Fibroblast of skin of left biceps (primary cell): Measurements from ENCODE around the gene ADRA2A.
A peak's percentile ranks its signal among the peaks of the same experiment; 100 is the strongest.

Experiments
- DNase-seq, 2 experiments: peaks; one replicate each; pipeline ENCODE4 v3.0.0-alpha.2; 2013; ENCODE audit warnings: low read depth in 2 of 2

The ADRA2A gene

DNA sequence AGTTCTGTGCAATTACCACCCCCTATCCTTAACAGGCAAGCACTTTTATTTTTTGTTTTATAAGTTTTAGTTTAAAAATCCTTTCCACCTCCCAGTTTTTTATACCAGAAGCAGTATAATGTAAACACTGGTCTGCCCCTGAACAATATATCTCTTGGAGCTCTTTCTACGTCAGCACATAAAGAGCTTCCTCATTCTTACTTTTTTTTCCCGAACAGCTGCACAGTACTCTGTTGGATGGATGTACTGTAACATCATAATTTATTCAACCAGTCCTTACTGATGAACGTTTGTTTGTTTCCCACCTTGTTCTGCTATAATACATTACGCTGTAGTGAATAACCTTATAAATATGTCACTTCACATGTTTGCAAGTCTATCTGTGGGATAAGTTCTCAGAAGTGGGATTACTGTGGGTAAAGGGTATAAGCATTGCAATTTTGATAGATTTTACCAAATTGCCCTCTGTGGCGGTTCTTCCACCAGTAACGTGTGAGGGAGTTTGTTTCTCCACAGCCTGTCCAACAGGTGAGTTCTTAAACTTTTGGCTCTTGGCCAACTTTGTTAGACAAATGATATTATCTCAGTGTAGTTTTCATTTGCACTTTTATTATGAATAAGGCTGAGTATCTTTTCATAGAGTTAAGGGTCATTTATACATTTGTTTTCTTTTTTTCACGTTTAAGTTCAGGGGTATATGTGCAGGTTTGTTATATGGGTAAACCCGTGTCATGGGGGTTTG lies 32.8 kb downstream of the ADRA2A start:
- DNase-seq = no peak

DNA sequence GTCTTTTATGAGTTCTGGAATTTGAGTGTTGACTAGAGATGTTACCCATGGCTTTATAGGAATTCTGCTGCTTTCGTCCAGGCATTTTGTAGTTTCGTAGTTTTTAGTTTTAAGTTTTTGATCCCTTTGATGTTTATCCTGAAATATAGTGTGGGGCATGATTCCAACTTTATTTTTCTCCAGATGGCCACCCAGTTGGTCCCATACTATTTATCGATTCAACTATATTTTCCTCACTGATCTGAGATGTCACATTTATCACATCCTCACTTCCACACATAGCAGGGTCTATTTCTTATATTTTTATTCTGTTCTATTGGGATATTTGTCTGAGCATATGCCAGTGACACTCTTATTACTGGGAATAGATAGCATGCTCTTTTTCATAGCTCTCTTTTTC lies 33.9 kb downstream of the ADRA2A start:
- DNase-seq = no peak

DNA sequence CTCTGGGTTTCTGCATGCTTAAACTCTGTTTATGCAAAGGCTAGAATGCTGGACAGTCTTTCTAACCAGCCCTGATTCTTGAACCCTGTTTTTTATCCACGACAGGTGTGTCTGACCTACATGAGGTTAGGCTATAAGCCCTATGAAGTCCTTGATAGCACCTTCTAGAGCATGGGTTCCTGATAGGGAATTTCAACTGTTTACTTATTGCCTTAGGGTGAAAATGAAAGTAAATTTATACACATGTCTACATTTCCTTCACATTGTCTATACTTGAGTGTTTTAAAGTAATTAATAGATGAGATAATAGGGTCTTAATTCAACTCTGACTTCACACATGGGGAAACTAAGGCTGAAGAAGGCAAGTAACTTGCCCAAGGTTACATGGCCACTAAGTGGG lies 35.5 kb downstream of the ADRA2A start:
- no peak for DNase-seq

GRCh38 chr10:111113238-111113960 lies 36.6 kb downstream of the ADRA2A start:
- DNase-seq = no peak

- DNase-seq = no peak
These were observed 37.3 kb downstream of the ADRA2A start for GRCh38 chr10:111113961-111114757.

DNA sequence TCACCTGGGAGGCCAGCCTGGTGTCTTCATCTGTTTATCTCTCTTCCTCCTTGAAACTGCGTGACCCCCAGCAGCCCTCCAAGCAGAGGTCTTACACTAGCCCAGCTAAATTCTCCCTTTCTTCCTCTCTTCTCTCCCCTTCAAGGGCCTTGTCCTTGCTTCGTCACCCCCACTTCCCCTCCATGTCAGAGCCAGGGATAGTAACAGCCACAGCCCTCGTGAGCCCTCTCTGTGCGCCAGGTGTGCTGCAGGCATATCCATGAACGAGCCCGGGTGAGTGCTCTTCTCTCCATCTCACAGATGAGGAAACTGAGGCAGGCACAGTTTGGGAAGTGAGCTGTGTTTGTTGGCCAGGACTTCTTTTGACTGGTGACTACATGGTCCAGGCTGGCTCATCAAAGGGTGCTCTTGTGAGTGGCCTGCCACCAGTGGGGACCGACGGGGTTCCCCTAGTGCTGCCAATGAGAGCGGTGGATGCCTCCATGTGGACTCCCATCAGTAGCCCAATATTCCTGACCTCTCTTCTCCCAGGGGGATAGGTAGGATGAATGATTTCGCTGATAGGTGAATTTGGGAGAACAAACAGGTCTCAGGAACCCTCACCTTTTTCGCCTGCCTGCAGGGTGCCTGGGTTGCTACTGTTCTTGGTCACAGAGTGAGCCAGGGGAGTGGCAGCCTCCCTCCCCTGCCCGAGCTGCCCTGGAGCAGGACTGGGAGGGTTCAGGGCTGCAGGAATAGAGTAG lies 38.1 kb downstream of the ADRA2A start:
- no peak for DNase-seq

DNA sequence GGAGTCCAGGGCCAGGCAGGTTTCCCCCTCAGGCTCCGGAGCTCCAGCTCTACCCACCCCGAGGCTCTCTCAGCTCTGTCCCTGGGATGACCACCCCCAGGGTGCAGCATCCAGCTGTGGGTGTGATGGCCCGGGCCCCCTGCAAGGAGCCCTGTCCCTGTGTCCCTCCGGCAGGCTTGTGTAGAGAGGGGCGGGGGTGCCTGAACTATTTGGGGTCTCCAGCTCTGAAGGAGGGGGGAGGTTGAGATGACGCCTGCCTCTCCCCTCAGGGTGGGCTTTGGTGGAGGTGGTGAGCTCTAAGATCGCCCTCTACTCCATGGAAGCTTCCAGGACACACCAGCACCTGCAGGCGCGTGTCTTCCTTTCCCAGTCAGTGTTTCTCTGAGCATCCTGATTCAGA lies 39.4 kb downstream of the ADRA2A start:
- DNase-seq = no peak

DNA sequence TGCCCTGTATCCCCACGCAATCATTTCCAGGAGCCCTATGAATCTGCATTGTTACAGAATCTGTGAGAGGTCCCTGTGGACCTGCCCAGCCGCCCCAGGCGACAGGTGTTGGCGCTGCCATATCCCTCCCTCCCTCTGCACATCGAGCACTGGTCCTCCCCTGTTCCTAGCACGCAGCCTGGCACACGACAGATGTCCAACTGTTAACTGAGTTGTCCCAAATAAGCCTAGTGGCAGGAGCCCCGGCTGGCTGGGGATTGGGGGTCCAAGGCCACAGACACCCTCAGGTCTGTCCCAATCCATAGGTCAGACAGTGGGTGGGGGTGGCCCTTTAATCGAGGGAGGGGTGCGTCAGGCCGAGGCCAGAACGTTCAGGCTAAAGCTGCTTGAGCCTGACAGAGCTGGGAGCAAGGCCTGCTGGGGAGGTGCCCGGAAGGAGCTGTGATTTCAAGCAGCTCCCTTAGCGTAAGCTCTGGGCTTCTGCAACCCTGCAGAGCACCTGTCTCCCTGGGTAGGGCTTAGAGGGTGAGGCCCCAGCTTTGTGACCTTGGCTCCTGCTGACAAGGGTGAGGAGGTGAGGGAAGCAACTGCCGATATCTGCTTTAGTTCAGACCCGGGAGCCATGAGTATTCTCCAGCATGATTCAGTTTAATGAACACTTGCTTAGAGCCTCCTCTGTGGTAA lies 40.1 kb downstream of the ADRA2A start:
- no peak for DNase-seq

DNA sequence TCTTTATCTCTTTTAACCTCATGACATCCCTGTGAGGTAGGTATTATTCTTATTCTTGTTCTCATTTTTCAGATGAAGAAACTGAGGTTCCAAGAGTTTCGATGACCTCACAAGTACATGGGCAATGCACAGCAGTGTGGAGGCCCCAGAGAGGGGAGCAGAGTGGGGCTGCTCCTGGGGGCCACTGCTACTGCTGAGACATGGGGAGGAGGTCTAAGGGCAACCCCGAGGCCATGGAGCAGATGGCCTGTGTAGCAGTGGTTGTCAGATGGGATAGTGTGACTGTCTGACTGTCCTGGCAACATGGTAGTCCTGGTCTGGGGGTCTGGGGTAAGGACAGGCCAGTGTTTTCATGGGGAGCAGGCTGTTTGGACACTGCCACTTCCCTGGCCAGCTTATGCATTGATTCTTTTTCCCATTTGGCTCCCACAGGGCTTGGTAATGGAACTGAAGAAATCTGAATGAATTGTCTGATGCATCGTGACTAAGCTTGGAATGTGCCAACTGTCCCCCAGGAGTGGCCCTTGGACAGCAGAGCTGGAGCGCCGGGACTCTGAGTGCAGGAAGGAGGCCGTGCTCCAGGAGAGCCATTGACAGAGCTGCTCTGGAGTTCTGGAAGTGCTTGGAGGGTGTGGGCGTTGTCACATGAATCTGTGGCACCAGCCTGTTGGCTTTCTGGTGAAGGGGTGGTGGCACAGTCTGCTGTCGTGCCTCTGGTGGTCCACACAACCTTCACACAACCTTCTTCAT lies 40.9 kb downstream of the ADRA2A start:
- no peak for DNase-seq

- DNase-seq = no peak
These were observed 41.9 kb downstream of the ADRA2A start for GRCh38 chr10:111118758-111119157.

DNA sequence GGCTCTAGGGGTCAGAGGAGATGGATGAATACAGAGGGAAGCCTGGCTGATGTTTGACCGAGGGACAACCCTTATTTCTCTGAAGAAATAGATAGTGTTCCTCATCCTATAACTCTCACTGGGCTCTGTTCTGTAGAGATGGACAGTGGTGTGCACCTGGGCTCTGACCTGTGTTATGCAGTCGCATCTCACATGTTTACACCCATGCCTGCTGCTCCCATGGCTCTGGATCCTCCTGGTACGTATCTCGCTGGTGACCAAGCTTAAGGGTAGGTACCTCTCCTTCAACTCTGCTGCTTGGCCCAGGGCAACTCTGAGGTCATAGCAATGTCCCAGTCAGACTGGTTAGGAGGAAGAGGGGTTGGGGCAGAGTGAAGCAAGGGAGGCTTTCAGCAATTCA lies 42.8 kb downstream of the ADRA2A start:
- DNase-seq = no peak

GRCh38 chr10:111122127-111122526 lies 45.3 kb downstream of the ADRA2A start:
- no peak for DNase-seq

DNA sequence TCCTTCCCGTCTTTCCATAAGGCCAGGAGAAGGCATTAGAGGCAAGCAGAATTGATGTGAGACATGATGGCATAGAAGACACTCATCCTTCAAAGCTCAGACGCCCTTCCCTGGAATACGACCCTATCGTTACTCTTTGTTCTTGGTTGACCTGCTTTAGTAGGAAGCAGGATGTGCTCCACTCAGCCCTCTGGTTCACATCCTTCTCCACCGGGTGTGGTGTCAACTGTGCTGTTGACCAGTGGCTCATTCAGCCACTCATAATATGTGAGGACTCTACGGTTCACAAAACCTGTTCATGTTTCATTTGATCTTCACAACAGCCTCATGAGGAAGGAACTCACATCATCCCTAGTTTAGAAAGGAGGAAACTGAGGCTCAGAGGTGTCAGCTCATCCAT lies 47.1 kb downstream of the ADRA2A start:
- no peak for DNase-seq

GRCh38 chr10:111125102-111125501 lies 48.3 kb downstream of the ADRA2A start:
- DNase-seq = no peak

DNA sequence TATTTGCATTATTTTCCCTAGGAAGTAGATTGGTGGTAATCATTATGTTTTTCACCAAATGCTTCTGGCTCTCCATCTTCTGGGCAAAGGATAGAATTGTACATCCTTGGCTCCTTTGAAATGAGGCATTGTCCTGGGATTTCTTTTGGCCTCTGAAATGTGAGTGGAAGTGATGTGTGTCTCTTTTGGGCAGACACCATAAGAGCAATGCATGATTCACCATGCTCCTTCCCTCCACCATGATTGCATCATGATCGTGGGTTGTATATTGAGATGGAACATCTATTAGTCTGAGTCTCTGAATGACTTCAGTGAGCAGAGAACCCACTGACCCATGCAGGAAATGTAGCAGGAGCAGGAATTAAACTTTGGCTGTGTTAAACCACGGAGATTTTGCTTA lies 49.2 kb downstream of the ADRA2A start:
- DNase-seq = peak in 1 of 2 experiments; percentile 5

GRCh38 chr10:111127081-111127848 lies 50.4 kb downstream of the ADRA2A start:
- DNase-seq = no peak

DNA sequence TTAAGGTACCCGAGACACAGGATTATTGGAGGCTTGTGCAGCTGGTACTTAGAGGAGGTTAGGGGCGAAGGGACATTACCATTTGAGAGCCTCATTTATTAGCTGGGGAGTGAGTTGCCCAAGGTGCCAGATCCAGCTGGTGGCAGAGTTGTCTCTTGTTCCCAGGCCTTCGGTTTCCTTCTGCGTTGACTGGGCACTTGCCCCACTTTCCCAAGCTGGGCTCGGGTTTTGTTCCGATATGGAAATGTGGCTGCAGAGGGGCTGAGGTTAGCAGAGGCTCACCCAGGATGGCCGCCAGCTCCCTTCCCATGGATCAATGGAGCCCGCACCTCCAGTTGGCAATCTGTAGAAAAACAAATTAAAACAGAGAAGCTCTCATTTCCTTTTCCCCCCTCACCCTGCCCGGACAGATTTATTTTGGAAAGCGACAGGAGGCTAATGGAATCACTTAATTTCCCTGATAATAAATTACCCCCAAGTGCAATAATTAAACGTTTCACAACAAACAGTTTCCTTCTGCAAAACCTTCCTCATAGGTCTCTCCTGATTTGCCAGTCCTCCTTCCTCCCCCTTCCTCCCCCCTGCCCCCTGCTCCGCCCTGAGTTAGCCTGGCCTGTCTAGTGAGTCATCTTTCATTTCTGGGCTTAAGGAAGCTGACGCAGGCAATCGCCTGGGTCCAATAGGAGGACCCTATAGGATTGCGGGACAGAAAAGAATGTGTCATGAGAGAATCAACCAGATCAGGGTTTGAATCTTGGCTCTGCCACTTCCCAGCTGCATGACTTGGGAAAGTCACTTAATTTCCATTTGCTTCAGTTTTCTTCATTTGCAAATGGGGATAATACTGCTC lies 51.7 kb downstream of the ADRA2A start:
- no peak for DNase-seq

DNA sequence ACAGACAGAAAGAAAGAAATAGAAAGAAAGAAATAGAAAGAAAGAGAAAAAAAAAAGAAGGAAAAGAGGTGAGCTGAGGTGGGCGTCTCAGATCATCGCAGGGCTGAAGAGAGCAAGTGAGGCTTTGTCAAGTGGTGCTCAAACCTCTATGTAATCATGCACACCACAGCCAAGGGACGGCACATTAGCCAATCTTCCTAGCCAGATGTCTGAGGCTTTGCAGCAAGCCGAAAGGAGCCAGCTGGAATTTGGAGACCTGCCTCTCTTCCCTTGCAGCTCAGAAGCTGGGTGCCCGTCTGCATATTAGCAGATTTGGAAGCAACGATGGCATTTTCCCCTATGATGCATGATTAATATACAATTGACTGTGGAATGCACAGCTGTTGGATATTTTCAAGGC lies 52.5 kb downstream of the ADRA2A start:
- DNase-seq = no peak

DNA sequence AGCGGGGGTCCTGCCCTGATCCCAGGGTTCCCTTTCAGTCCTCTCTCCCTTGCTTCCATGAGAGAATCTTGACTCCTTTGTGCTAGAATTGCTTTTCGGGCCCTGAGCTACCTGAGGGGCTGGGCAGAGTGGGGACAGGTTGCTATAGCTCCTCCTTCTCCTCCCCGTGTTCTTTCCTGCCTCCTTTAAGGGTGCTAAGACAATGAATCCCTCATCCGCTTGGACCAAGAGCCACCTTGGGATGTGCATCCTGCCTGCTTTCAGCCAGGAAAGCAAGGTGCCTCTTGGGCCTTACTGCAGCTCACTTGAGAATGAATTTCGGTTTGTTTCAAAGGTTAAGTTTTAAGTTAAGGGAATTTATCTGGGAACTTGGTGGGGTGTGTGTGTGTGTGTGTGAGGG lies 53.6 kb downstream of the ADRA2A start:
- no peak for DNase-seq
